RWPE2 (cell line): ENCODE measurements around the gene PTPRD.

ENCODE experiments used
- ATAC-seq: fragments of 200-7000 bp; cut with Tn5 transposase; 3 replicates; pipeline ENCODE4 v1.9.1; 2021; ENCODE audit warnings: low read depth
- DNase-seq: peaks from one replicate; pipeline ENCODE4 v3.0.0-alpha.2; 2020; ENCODE audit warnings: low spot score
- H3K27ac ChIP-seq: fragments of 450-650 bp; 2 replicates; pipeline ENCODE4 v1.5.1; 2017; ENCODE audit warnings: mild to moderate bottlenecking; ENCODE audit not compliant: poor library complexity, severe bottlenecking
- H3K27me3 ChIP-seq: fragments of 250-450 bp; sonication (Bioruptor Pico); 2 replicates; pipeline ENCODE4 v1.5.1; 2021; ENCODE audit warnings: mild to moderate bottlenecking, moderate library complexity; ENCODE audit not compliant: insufficient read depth, poor library complexity, severe bottlenecking
- H3K36me3 ChIP-seq: fragments of 250-450 bp; sonication (Bioruptor Pico); 2 replicates; pipeline ENCODE4 v1.5.1; 2020; ENCODE audit warnings: low read depth, mild to moderate bottlenecking, moderate library complexity
- H3K4me1 ChIP-seq: fragments of 250-450 bp; sonication (Bioruptor Pico); 2 replicates; pipeline ENCODE4 v1.5.1; 2021; ENCODE audit warnings: mild to moderate bottlenecking, moderate library complexity; ENCODE audit not compliant: insufficient read depth, poor library complexity, severe bottlenecking
- H3K4me3 ChIP-seq: fragments of 250-450 bp; sonication (Bioruptor Pico); 2 replicates; pipeline ENCODE4 v1.5.1; 2021; ENCODE audit warnings: mild to moderate bottlenecking, moderate library complexity; ENCODE audit not compliant: severe bottlenecking
- H3K9me3 ChIP-seq: fragments of 250-450 bp; sonication (Bioruptor Pico); 2 replicates; pipeline ENCODE4 v1.5.1; 2021; ENCODE audit warnings: mild to moderate bottlenecking, moderate library complexity; ENCODE audit not compliant: severe bottlenecking
- CTCF ChIP-seq: fragments of 450-650 bp; IDR thresholded peaks from one replicate; pipeline ENCODE4 v1.5.1; 2017; ENCODE audit warnings: mild to moderate bottlenecking, moderate library complexity; ENCODE audit not compliant: poor library complexity, severe bottlenecking

PTPRD gene

GRCh38 chr9:8571643-8572042 is 2041.2 kb downstream of the PTPRD start:
- H3K27me3 ChIP-seq = no peaks in the 10 kb centered on the region
- H3K9me3 ChIP-seq = no peaks in the 10 kb centered on the region
- no peaks in the 10 kb centered on the region for H3K4me1 ChIP-seq
- no peak for ATAC-seq
- no peaks in the 10 kb centered on the region for H3K36me3 ChIP-seq
- no peak for DNase-seq
- TF ChIP-seq CTCF = no peak
- no peak overlapping the region for H3K4me3 ChIP-seq
- H3K27ac ChIP-seq = no peak overlapping the region

GRCh38 chr9:8570776-8571175 is 2042.0 kb downstream of the PTPRD start:
- no peaks in the 10 kb centered on the region for H3K4me1 ChIP-seq
- H3K27me3 ChIP-seq = no peaks in the 10 kb centered on the region
- no peak for TF ChIP-seq CTCF
- DNase-seq (no peak), ATAC-seq (no peak)
- H3K36me3 ChIP-seq = no peaks in the 10 kb centered on the region
- H3K27ac ChIP-seq = no peak overlapping the region
- no peaks in the 10 kb centered on the region for H3K9me3 ChIP-seq
- no peak overlapping the region for H3K4me3 ChIP-seq

- H3K4me3 ChIP-seq = no peak overlapping the region
- DNase-seq = no peak
- no peaks in the 10 kb centered on the region for H3K36me3 ChIP-seq
- no peaks in the 10 kb centered on the region for H3K9me3 ChIP-seq
- no peaks in the 10 kb centered on the region for H3K4me1 ChIP-seq
- H3K27ac ChIP-seq = no peak overlapping the region
- TF ChIP-seq CTCF = no peak
- no peak for ATAC-seq
- H3K27me3 ChIP-seq = no peaks in the 10 kb centered on the region
Measured at GRCh38 chr9:8569823-8570222, 2043.0 kb downstream of the PTPRD start.

- TF ChIP-seq CTCF = no peak
- DNase-seq (no peak), ATAC-seq (no peak)
- Histone ChIP-seq H3K4me1 (no peaks in the 10 kb centered on the region), H3K4me3 (no peak overlapping the region), H3K27ac (no peak overlapping the region), H3K27me3 (no peaks in the 10 kb centered on the region), H3K9me3 (no peaks in the 10 kb centered on the region), H3K36me3 (no peaks in the 10 kb centered on the region)
Measured at GRCh38 chr9:8567963-8568579, 2044.7 kb downstream of the PTPRD start.

- Histone ChIP-seq H3K27ac (no peak overlapping the region), H3K4me3 (no peak overlapping the region), H3K27me3 (no peaks in the 10 kb centered on the region), H3K4me1 (no peaks in the 10 kb centered on the region), H3K36me3 (no peaks in the 10 kb centered on the region), H3K9me3 (no peaks in the 10 kb centered on the region)
- DNase-seq (no peak), ATAC-seq (no peak)
- no peak for TF ChIP-seq CTCF
Measured at GRCh38 chr9:8564960-8565359, 2047.8 kb downstream of the PTPRD start.
